ENCODE results near the gene FFAR1.

GRCh38 chr19:35353635-35354034 lies 5.9 kb downstream of the FFAR1 start:
- no peak for TF ChIP-seq CTCF (IDR thresholded peaks at IDR 0.05; ENCODE audit: low read length)
- no peak for TF ChIP-seq EZH2 (optimal IDR thresholded peaks at IDR 0.05; ENCODE audit: low read depth, low read length)
